GM18505 (cell line): ENCODE data around the gene GPR107.

ENCODE experiments used
- ATAC-seq: cut with Tn5 transposase; IDR thresholded peaks from one replicate; pipeline ENCODE4 v1.9.1; 2021; ENCODE audit not compliant: unreplicated experiment
- POLR2A ChIP-seq: IDR thresholded peaks from 4 replicates; pipeline ENCODE4 v1.6.1; 2011; ENCODE audit warnings: borderline replicate concordance; ENCODE audit not compliant: insufficient read depth, insufficient read length; ENCODE audit errors: extremely low read depth

GPR107 gene

DNA sequence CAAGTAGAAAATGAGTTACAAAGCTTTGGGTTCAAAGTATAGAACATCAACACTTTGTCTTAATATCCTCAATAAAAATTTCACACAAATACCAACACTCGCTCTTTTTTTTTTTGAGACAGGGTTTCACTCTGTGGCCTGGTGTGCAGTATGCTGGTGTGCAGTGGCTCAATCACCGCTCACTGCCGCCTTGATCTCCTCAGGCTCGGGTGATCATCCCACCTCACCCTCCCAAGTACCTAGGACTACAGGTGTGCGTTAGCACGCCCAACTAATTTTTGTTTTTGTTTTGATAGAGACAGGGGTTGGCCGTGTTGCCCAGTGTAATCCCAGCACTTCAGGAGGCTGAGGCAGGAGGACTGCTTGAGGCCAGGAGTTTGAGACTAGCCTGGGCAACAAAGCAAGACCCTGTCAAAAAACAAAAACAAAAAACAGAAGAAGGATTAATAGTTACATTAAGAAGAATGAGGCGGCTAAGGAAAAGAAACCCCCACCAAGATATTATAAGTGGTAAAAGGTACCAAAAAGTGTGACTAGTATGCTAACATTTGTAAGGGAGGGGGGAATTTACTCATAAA, 31.1 kb upstream of the GPR107 start:
- TF ChIP-seq POLR2A = no peak

GRCh38 chr9:130023144-130023787, 30.4 kb upstream of the GPR107 start:
- TF ChIP-seq POLR2A = peak; percentile 59

More for the DNA sequence above, 31.1 kb upstream of the GPR107 start:
- ATAC-seq = no peak

GRCh38 chr9:130023994-130024596, 29.6 kb upstream of the GPR107 start:
- TF ChIP-seq POLR2A = peak; percentile 42
- no peak for ATAC-seq

More at GRCh38 chr9:130023144-130023787, 30.4 kb upstream of the GPR107 start:
- ATAC-seq = no peak

DNA sequence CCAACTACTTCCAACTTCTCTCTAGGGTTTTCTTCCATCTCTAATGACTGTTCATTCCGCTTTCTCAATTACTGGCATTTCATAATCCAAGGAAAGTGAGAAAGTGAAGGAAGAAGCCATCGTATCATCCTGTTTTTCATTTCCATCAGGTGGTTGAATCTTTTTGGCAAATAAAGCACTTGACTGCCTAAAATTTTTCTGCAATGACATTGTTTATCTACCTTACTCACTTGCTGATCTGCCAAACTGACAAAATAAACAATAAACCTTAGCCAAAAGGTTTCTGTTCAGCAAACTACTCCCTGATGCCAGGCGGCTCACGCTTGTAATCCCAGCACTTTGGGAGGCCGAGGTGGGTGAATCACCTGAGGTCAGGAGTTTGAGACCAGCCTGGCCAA, 29.1 kb upstream of the GPR107 start:
- ATAC-seq = no peak
- TF ChIP-seq POLR2A = no peak

DNA sequence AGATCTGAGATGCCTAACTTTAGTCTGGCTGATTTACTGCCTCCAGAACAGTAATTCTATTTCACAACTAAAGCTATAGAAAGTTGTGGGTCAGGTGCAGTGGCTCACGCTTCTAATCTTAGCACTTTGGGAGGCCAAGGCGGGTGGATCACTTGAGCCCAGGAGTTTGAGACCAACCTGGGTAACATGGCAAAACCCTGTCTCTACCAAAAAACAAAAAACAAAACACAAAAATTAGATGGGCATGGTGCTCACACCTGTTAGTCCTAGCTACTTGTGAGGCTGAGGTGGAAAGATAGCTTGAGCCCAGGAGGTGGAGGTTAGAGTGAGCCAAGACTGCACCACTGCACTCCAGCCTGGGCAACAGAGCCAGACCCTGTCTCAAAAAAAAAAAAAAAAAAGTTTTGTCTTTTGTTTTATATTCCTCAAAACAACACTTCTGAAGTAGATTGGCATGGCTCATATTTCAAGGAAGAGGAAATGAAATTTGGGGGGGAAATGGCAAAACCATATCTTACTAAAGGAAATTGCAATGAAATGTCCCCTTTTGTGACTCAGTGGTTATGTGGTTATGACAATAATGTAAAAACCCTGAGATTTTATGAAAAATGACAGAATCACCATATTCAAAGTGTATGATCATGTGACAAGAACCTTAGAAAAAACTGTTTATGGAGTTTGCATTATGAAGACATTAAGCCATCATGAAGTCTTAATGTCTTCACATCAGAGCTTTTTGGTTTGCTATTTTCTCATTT, 26.9 kb upstream of the GPR107 start:
- no peak for TF ChIP-seq POLR2A
- ATAC-seq = no peak

- ATAC-seq = no peak
- TF ChIP-seq POLR2A = peak; percentile 52
Measured at GRCh38 chr9:130027533-130028365, 26.0 kb upstream of the GPR107 start.

- peak; percentile 19 for TF ChIP-seq POLR2A
- ATAC-seq = no peak
Measured at GRCh38 chr9:130028493-130029222, 25.0 kb upstream of the GPR107 start.

GRCh38 chr9:130029223-130029973, 24.3 kb upstream of the GPR107 start:
- no peak for TF ChIP-seq POLR2A
- ATAC-seq = no peak

DNA sequence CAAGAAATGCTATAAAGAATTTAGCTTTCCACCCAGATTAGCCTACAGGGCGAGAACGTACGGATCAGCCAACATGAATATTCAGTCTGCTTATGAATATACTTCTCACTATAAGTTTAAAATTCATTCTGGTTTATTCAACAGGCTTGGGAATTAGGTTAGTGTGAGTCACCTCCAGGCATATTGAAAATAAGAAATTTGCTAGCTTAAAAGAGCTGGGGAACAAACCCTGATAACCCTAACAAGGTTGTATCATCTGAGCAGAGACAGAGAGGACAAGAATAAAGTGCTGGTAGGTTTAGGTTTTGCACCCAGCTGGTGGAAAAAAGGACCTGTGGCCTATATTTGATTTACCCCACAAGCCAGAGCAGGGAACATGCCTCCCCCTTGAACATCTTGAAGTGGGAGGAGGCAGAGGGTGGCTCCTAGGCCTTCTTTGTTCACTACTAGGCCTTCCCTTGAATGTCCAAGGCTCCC, 23.0 kb upstream of the GPR107 start:
- TF ChIP-seq POLR2A = no peak
- ATAC-seq = no peak

DNA sequence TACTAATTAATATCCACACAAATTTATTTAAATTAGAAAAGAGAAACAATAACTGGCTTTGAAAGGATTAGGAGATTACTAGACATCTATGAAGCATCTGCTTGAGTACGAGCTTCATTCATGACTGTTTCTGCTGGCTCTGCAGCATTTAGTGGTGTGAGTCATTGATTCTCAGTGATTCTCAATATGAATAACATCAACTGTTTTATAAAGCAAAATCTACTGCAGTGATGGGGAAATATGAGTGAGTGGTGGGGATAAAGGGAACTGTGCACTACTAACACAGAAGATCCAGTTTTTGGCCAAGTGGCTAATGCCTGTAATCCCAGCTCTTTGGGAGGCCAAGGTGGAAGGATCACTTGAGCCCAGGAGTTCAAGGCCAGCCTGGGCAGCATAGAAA, 19.1 kb upstream of the GPR107 start:
- no peak for TF ChIP-seq POLR2A

DNA sequence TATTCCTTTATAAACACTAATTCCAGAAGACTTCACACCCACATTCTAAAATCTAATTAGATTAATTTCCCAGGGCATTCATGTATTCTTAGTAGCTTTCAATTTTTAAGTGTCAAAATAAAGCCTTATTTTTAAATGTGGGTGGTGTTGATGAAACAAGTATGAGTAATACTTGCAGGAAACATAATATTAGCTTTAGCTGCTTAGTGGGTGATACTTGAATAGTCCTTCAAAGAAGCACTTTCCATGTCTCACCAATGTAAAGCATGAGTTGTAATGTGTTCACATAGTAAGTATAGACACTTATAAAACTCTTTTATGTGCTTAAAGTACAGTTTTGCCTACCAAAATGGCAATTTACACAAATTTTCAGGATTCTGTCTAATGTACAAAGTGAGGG, 17.6 kb upstream of the GPR107 start:
- no peak for ATAC-seq
- no peak for TF ChIP-seq POLR2A

More for the DNA sequence above, 19.1 kb upstream of the GPR107 start:
- no peak for ATAC-seq
